OCI-LY1 (cell line): ENCODE results near the gene RBM38.
"Not testable (repeated sequence)": the region's sequence is repeated elsewhere in the genome, so short reads cannot be mapped to it uniquely, and the experiment has no call there.

ENCODE experiments used
- H2AFZ ChIP-seq: fragments of 200-600 bp; sonication (generic), shearing (Covaris generic); 2 replicates; pipeline ENCODE4 v1.6.0; 2014; ENCODE audit warnings: antibody characterized with exemption, mild to moderate bottlenecking, low read length
- H3F3A ChIP-seq: fragments of 200-600 bp; sonication (generic), shearing (Covaris generic); 2 replicates; pipeline ENCODE4 v1.6.0; 2014; ENCODE audit warnings: mild to moderate bottlenecking, antibody characterized with exemption, low read length, moderate library complexity; ENCODE audit not compliant: insufficient read depth
- H3K27ac ChIP-seq: fragments of 200-600 bp; sonication (generic); 2 replicates; pipeline ENCODE4 v1.5.1; 2014; ENCODE audit warnings: low read length, mixed run types, mild to moderate bottlenecking, low read depth; ENCODE audit not compliant: poor library complexity, severe bottlenecking
- H3K27me3 ChIP-seq: fragments of 200-600 bp; sonication (generic); 2 replicates; pipeline ENCODE4 v1.6.0; 2014; ENCODE audit warnings: antibody characterized with exemption, mild to moderate bottlenecking, low read length, moderate library complexity; ENCODE audit not compliant: insufficient read depth
- H3K36me3 ChIP-seq: fragments of 200-600 bp; sonication (generic); 2 replicates; pipeline ENCODE4 v1.6.1; 2014; ENCODE audit warnings: mild to moderate bottlenecking, antibody characterized with exemption, low read length, moderate library complexity, mixed read lengths; ENCODE audit not compliant: insufficient read depth
- H3K4me1 ChIP-seq: fragments of 200-600 bp; sonication (generic); 2 replicates; pipeline ENCODE4 v1.5.1; 2014; ENCODE audit warnings: mild to moderate bottlenecking, low read length, moderate library complexity; ENCODE audit not compliant: insufficient read depth, severe bottlenecking
- H3K4me2 ChIP-seq: fragments of 200-600 bp; sonication (generic), shearing (Covaris generic); 2 replicates; pipeline ENCODE4 v1.6.1; 2014; ENCODE audit warnings: low read length
- H3K4me3 ChIP-seq: fragments of 200-600 bp; sonication (generic); 2 replicates; pipeline ENCODE4 v1.5.1; 2014; ENCODE audit warnings: low read length, low read depth, mild to moderate bottlenecking, mixed read lengths; ENCODE audit not compliant: poor library complexity, severe bottlenecking
- H3K79me2 ChIP-seq: fragments of 200-600 bp; shearing (Covaris generic); 2 replicates; pipeline ENCODE4 v1.6.1; 2016; ENCODE audit warnings: mixed run types, low read length, mixed read lengths; ENCODE audit not compliant: insufficient read depth
- H3K9ac ChIP-seq: fragments of 200-600 bp; sonication (generic), shearing (Covaris generic); 2 replicates; pipeline ENCODE4 v1.6.1; 2014; ENCODE audit warnings: mild to moderate bottlenecking, low read length, mixed read lengths
- H3K9me2 ChIP-seq: fragments of 200-600 bp; sonication (generic), shearing (Covaris generic); 2 replicates; pipeline ENCODE4 v1.6.1; 2014; ENCODE audit warnings: low read depth, mild to moderate bottlenecking, low read length, mixed read lengths
- H3K9me3 ChIP-seq: fragments of 200-600 bp; shearing (Covaris generic); 2 replicates; pipeline ENCODE4 v1.6.1; 2014; ENCODE audit warnings: low read length, mixed read lengths
- H4K20me1 ChIP-seq: fragments of 200-600 bp; sonication (generic), shearing (Covaris generic); 2 replicates; pipeline ENCODE4 v1.6.0; 2016; ENCODE audit warnings: mild to moderate bottlenecking, low read length; ENCODE audit not compliant: insufficient read depth
- CTCF ChIP-seq: fragments of 200-600 bp; sonication (generic), shearing (Covaris generic); IDR thresholded peaks from 2 replicates; pipeline ENCODE4 v1.5.1; 2017; ENCODE audit warnings: mild to moderate bottlenecking, antibody characterized with exemption, low read length, moderate library complexity, mixed read lengths
- EZH2 ChIP-seq: fragments of 200-600 bp; sonication (generic), shearing (Covaris generic); IDR thresholded peaks from 2 replicates; pipeline ENCODE4 v1.8.0; 2017; ENCODE audit warnings: borderline replicate concordance, mixed run types, mild to moderate bottlenecking, antibody characterized with exemption, low read length, moderate library complexity, mixed read lengths

The RBM38 gene

GRCh38 chr20:57346477-57346876, 44.7 kb upstream of the RBM38 start:
- Histone ChIP-seq H3K27me3 (no peaks in the 10 kb centered on the region), H3K4me1 (no peaks in the 10 kb centered on the region), H4K20me1 (no peaks in the 10 kb centered on the region), H2AFZ (no peak overlapping the region), H3K79me2 (peaks cover 3% of the 10 kb centered on the region), H3K9me3 (no peaks in the 10 kb centered on the region), H3K4me3 (no peak overlapping the region), H3F3A (no peaks in the 10 kb centered on the region), H3K9me2 (no peaks in the 10 kb centered on the region), H3K36me3 (no peaks in the 10 kb centered on the region), H3K4me2 (no peak overlapping the region), H3K27ac (no peak overlapping the region), H3K9ac (no peak overlapping the region)
- peak; percentile 91 for TF ChIP-seq CTCF
- no peak for TF ChIP-seq EZH2

GRCh38 chr20:57347393-57347792, 43.8 kb upstream of the RBM38 start:
- Histone ChIP-seq H3K9me2 (no peaks in the 10 kb centered on the region), H3K79me2 (peaks cover 12% of the 10 kb centered on the region), H3K9me3 (no peaks in the 10 kb centered on the region), H3F3A (no peaks in the 10 kb centered on the region), H3K27ac (no peak overlapping the region), H2AFZ (no peak overlapping the region), H4K20me1 (no peaks in the 10 kb centered on the region), H3K4me1 (peaks cover 9% of the 10 kb centered on the region), H3K4me3 (no peak overlapping the region), H3K9ac (no peak overlapping the region), H3K4me2 (no peak overlapping the region), H3K27me3 (no peaks in the 10 kb centered on the region), H3K36me3 (peaks cover 1% of the 10 kb centered on the region; the same call in 1 of the 2 replicates)
- TF ChIP-seq EZH2 (no peak), CTCF (no peak)

- not testable (repeated sequence) for H3K27me3 ChIP-seq, H4K20me1 ChIP-seq, H3K9me3 ChIP-seq
Observed at GRCh38 chr20:57348200-57348921, 42.8 kb upstream of the RBM38 start.

DNA sequence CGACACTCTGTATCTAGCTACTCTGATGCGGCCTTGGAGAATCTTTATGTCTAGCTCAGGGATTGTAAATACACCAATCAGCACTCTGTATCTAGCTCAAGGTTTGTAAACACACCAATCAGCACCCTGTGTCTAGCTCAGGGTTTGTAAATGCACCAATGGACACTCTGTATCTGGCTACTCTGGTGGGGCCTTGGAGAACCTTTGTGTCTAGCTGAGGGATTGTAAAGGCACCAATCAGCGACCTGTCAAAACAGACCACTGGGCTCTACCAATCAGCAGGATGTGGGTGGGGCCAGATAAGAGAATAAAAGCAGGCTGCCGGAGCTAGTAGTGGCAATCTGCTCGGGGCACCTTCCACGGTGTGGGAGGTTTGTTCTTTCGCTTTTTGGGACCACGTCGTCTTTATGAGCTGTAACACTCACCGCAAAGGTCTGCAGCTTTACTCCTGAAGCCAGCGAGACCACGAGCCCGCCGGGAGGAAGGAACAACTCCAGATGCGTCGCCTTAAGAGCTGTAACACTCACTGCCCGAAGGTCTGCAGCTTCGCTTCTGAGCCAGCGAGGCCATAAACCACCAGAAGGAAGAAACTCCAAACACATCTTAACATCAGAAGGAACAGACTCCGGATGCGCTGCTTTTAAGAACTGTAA, 42.1 kb upstream of the RBM38 start:
- H3K9ac ChIP-seq, H3K9me3 ChIP-seq, H3K4me2 ChIP-seq, H3F3A ChIP-seq, H2AFZ ChIP-seq, H3K27me3 ChIP-seq, H4K20me1 ChIP-seq, H3K27ac ChIP-seq, H3K9me2 ChIP-seq, H3K4me3 ChIP-seq: not testable (repeated sequence)
- peaks cover 27% of the 10 kb centered on the region for H3K79me2 ChIP-seq
- H3K36me3 ChIP-seq, result peaks cover 18% of the 10 kb centered on the region
- peaks cover 17% of the 10 kb centered on the region for H3K4me1 ChIP-seq

More at GRCh38 chr20:57348200-57348921, 42.8 kb upstream of the RBM38 start:
- not testable (repeated sequence) for H3K4me3 ChIP-seq, H3F3A ChIP-seq, H3K9ac ChIP-seq, H3K9me2 ChIP-seq, H3K4me2 ChIP-seq, H3K27ac ChIP-seq, H2AFZ ChIP-seq
- H3K36me3 ChIP-seq, result peaks cover 11% of the 10 kb centered on the region; the same call in 1 of the 2 replicates
- peaks cover 17% of the 10 kb centered on the region for H3K4me1 ChIP-seq
- peaks cover 22% of the 10 kb centered on the region for H3K79me2 ChIP-seq
